Measurements from ENCODE around the gene MAPK1IP1L.
"Not testable (repeated sequence)": the region's sequence is repeated elsewhere in the genome, so short reads cannot be mapped to it uniquely, and the experiment has no call there.

The MAPK1IP1L gene

DNA sequence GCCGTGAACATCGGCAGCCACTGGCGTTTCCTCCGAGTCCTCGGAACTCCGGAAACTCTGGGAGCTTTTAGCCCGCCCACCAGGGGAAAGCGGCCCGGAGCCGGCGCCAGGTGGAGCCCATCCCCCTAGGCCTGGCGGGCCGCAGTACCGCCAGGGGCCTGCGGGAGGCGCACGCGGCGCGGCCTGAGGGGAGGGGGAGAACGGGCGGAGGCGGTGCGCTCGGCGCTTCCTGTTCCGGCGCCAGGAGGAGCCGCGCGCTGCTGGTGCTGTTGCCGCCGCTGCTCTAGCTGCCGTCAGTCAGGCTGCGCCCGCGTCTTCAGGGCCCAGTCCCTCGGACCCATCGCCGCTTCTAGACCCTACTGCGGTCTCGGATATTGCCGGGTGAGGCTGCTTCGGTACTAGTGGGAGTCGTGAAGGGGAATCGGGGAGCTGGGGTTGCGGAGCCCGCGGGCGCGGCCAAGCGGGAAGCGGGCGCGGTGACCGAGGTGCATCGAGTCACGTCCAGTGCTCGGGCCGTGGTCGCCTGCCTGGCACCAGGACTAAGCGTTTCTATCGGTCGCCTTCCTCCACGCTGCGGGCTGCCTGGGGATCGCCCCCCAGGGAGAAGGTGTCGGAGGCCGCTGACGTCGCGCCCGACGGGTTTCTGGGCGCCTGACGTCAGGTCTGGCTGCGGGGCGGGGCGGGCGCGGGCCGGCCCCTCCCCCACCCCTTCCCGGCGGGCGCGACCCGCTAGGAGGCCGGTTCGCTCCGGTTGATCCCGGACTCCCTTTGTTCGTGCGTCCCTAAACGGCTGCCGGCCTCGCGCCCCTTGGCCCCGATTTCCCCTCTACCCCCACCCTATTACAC lies at the start of gene MAPK1IP1L:
Gene MAPK1IP1L (plus strand): TSS at position 225 of the 846 bp plus-strand sequence. CDS start 10,037 bp downstream, outside the sequence.
- peak; percentile 85 to 88 for DNase-seq

DNA sequence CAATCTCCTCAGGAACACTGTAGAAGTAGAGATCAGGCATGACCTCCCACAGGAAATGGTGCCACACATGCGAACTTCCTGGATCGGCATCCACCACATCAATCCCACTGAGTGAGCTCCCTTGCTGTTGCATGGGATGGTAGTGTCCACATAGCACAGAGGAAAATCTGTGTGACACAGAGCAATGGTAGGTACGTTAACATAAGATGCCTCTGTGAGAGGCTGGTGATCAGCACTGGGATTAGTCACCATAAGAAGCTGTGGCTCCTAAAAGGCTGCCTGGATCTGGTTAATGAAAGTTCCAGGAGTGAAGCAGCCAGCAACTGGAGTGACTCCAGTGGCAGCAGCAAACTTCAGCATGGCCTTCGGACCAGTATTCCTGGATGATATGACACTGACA lies 46.4 kb upstream of the MAPK1IP1L start:
- DNase-seq, result no peak

DNA sequence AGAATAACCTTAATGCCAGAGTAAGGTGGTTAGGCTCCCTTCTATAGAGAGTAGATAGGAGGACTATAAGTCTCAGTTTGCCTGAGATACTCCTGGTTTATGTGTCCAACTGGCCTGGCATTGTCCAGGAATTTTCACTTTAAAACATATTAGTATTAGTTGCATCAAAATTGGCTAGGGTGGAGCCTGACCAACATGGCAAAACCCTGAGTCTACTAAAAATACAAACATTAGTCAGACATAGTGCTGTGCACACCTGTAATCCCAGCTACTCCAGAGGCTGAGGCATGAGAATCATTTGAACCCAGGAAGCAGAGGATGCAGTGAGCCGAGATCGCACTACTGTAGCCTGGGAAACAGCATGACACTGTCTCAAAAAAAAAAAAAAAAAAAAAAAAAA lies 36.4 kb upstream of the MAPK1IP1L start:
- DNase-seq, result no peak

DNA sequence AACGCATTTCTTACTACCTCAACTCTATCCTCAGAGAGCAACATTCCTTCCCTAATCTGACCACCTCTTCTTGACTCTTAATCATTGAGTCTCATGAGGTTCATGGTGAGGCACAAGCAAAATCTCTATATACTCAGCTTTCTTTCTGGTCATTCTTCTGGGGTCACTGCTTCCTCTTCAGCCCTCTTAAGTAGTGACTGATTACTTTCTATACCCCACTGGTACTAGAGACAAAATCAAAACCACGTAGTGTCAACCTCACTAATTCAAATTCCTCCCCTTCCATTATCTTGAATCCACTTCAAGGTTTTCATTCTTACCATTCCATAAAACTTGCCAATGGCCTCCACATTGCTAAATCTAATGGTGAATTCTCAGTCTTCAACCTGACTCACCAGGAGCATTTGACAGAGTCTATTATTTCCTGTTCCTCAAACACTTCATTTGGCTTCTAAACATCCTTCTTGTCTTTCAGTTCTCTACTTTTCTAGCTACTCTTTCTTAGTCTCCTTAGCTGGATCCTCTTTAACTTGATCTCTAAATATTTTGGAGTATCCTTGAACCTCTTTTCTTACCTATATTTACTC lies 31.4 kb upstream of the MAPK1IP1L start:
- DNase-seq, result no peak

DNA sequence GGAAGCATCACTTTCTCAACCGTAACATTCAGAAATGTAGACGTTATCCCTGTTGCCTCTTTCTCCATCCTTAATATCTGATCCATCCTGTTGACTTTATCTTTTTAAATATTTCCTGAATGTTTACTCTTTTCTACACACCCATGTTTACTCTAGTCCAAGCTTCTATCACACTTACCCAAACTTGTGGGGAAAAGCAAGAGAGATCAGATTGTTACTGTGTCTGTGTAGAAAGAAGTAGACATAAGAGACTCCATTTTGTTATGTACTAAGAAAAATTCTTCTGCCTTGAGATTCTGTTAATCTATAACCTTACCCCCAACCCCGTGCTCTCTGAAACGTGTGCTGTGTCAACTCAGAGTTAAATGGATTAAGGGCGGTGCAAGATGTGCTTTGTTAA lies 27.1 kb upstream of the MAPK1IP1L start:
- not testable (repeated sequence) for DNase-seq

DNA sequence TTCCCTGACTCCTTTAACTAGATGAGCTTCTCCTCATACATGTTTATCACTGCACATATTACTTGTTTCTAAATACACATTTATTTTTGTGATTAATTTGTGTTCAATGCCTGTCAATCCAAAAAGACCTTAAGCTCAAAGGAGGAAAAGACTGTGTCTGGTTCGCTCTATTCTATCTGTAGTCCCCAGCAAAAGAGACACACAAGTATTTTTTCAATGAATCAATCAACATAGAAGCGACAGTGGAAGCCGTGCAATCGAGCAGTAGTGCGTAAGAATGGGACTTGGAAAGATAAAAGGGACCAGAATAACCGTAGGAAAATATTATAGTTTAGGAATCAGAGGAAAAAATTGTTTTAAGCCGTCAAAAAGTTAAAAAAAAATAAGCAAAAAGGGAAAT lies 25.5 kb upstream of the MAPK1IP1L start:
- no peak for DNase-seq

DNA sequence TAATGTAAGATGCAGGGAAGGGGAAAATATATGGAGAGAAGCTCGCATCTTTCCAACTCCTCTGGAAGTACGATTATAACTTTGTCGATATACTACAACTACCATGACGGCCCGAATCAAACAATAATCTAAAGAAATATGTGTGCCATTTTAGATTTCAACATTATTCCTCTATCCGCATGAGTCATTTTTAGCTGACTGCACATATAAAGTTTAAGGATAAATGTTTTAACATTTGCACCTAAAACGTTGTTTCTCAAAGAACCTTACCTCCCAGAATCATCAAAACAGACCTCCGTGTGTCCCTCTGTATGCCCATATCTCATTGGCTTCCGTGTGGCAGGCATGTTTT lies 25.0 kb upstream of the MAPK1IP1L start:
- no peak for DNase-seq

DNA sequence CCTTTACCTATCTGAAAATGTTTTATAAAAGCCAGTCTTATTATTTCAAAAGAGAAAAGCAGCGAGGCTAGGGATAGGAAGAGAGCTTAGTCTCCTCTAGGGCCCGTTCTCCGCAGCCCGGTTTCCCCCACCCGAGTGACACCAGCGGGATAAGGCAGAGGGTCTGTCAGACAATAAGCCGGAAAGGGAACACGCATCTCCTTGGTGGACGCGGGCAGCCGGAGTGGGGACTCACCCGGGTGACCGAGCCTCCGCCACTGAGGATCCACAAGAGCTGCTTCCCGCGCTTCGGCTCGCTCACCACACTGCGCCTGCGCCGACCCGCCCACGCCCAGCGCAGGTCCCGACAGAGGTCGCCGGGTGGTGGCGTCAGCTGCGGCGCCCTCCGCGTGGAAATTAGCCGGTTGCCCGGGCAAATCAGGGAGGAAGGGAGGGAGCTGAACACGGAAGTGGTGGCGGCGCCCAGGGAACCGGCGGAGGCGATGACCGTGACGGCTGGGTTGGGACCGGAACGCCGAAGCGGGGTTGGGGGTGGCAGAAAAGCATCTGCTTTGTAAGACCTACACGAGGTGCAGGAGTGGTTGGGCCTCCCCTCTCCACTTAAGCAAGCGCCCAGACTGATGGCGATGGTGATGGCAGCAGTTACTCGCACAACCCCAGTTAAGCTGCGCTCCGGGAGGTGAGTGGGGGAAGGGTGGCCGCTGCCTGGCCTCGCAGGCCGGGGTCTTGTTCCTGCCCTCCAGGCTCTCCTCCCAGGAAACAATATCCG lies 24.5 kb upstream of the MAPK1IP1L start, which contains the start of the genes SOCS4 and WDHD1:
Gene SOCS4 (plus strand): TSS at position 444 of the 769 bp plus-strand sequence. CDS start 15,806 bp downstream, outside the sequence.
Gene WDHD1 (minus strand): TSS at position 307 of the 769 bp plus-strand sequence. CDS start 312 bp downstream, outside the sequence.
- peak; percentile 88 to 95 for DNase-seq

DNA sequence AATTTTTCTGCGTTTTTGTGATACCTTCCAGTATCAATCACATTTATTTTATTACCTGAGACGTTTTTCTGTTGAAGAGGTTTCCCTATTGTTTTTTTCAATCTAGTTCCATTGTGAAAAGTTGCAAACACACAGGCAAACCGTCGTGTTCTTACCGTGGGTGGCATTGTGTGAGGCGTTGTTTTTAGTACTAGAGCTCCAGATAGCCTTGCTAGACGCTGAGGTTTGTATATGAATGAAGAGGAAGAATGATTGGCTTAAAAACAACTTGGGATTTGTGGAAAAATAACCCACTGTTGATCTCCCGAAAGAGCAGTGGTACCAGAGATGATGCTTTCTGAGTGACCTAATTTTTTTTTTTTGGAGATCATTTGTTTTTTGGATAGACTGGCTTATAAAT lies 23.4 kb upstream of the MAPK1IP1L start:
- no peak for DNase-seq

DNA sequence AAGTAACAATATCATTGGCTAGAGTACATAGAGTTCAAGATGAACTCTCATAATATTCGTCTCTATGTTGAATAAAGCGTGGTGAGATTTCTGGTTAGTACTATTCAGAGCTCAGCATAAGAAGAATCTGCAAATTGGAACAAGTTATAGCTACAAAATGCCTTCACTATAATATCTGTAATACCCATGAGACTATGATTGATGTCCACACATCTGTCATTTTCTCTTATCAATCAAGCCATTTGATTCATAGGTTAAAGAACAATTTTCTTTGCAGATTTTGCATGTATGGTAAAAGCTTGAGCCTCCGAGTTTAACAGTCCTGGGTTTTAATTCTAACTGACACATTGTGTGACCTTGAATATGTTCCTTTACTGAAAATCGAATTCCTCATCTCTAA lies 23.0 kb upstream of the MAPK1IP1L start:
- DNase-seq, result no peak

DNA sequence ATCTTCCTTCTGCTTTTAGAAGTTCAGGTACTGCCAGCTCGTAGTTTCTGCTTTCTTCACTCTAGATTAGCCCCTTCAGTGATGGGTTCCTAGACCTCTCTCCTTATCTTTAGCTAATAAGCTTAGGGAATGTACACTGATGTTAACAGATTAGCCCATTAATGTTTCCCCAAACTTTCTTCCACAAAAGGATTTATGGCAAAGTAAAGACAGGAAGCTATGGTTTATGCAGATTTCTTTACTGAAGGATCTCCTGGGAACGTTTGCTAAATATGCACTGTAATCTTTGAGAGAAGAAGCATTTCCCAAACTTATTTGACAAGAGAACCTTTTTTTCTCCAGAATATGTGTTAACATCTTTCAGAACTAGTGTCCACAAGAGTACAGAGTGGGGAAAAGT lies 20.3 kb upstream of the MAPK1IP1L start:
- DNase-seq, result no peak

DNA sequence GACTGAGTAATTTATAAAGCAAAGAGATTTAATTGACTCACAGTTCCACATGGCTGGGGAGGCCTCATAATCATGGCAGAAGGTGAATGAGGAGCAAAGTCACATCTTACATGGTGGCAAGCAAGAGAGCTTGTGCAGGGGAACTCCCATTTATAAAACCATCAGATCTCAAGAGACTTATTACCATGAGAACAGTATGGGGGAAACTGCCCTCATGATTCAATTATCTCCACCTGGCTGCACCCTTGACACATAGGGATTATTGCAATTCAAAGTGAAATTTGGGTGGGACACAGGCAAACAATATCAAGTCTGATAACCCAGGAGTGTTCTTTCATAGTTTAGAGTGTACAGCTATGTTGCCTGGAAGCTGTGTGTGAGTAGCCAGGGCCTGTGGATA lies 13.5 kb upstream of the MAPK1IP1L start:
- DNase-seq, result not testable (repeated sequence)

DNA sequence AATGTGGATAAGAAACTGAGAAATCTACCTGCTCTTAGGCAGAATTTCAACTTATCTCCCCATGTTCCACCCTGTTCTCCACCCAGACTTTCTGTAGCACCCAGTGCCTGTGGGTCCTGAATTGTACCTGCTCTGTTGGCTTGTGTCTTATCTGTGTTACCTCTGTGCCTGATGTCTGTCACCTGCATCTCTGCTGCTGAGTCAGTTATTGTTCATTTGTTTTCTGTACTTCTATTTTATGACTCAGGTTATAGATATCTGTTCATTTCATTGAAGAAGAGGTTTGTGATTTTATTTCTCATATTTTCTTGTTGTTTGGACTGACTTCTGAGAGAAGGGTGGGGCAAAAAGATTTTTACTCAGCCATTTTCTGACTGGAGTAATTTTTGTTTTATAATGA lies 12.7 kb upstream of the MAPK1IP1L start:
- DNase-seq, result no peak

DNA sequence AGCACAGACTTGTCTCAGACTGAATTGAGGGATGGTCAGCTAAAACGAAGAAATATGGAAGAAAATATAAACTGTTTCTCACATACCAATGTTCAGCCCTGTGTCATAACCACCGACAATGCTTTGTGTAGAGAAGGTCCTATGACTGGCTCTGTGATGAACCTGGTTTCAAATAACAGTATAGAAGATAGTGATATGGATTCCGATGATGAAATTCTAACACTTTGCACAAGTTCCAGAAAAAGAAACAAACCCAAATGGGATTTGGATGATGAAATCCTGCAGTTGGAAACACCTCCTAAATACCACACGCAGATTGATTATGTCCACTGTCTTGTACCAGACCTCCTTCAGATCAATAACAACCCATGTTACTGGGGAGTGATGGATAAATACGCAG lies 7.9 kb upstream of the MAPK1IP1L start:
- DNase-seq, result no peak

DNA sequence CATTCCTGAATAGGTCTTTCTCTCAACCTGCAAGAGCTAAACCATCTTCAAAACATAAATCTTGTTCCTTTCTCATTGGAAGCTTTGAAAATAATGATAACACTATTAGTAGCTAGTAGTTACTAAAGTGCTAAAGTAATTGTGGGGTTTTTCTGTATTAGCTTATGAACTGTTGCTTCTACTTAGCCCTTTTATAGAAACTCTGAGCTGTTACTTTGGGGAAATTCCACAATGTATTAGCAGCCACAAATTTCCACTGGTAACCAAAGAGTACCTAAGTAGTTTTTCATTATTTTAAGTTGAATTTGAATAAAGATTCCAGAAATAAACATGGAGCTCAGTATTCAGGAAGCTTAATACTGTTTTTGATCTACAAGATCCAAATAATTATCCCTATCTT lies 6.4 kb upstream of the MAPK1IP1L start:
- no peak for DNase-seq

DNA sequence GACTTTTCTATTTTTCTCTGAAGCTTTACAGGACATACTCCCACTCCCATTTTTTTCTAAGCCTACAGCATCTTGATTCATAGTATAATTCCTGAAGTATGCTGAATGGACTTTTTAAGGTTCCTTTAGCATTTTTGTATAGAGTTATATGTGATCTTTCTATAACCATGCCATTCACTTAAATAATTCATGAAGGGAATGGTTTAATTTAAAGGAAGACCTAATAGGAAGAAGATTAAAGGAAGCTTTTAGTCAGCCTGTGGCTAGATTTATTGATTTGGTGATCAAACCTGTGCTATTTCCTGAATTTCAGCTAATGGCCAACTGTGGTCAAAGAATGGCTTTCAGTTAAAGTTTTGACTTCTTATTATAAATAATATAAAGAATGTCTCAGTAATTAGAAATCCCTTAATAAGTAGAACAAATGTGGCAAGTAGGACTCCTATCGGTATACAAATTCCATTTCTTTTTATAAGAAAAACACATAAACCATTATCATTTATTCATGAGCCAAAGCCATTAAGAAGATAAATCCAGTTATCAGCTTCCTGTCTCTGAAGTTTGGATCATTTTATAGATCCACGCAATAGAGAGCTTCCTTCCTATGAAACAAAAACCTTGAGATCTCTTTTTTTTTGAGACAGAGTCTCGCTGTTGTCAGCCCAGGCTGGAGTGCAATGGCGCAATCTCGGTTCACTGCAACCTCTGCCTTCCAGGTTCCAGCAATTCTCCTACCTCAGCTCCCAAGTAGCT lies 4.0 kb upstream of the MAPK1IP1L start:
- no peak for DNase-seq

DNA sequence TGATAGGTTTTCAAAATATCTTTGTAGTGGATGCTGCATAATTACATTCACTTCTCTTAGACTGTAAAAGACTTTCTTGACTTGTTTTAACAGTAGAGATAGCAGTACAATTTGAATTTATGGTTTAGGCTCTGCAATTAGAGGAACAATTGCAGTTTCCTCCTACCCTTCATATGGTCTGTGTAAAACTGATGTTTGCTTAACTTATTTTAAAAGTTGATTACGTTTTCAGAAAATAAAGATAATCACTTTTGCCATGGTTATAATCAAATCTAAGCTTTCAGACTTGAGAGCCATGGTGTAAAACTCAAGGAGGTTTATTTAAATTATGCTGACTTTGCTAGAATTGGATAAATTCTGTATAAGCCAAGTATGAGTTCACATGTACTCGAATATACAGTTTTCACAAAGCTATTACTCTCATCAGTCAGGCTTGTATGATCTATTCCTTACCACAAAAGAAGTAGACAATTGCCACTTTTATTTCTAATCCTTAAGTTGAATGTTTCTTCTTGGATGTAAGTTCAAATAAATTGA lies 2.5 kb upstream of the MAPK1IP1L start:
- DNase-seq, result no peak

DNA sequence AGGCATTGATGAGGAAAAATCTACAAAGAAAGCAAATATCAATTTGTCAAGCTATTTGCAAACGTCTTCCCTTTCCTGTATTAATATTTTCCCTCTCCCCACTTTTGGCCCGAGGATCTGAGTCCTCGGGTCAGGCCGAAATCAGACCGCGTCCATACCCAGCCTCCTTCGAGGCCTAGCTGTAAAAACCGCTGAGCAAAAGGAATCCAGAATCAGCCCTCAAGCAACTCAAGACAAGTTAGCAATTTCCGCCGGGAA lies 353 bp upstream of the MAPK1IP1L start:
- DNase-seq, result no peak

DNA sequence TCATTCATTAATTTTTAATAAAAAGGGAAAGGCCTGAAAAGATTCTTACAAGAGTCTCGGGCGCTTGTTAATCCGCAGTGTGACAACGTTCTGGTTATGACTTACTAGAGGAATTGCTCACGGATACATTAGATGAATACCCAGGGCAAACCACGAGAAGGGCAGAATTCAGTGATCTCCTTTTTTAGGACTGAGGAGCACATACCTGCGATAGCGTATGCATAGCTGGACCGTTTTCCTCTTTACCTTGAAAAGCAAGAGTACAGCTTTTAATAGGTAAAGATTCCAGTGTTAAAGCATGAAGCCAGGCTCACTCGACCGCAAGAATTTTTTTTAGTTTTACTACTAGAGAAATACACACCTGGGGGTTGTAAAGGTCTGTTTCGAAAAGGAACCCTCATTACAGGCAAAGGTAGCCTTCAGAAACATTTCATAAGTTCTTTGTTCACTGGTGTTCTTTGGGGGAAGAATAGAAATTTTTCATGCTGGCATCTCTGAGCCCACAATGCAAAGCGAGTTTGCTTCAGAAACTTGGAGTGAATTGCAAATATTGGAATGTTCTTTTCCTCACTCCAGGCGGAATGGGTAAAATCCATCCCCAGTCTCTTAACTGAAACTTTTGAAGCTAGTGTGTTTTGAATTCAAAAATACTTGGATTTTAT lies 953 bp downstream of the MAPK1IP1L start:
- peak in 1 of 2 donors; percentile 43 for DNase-seq

DNA sequence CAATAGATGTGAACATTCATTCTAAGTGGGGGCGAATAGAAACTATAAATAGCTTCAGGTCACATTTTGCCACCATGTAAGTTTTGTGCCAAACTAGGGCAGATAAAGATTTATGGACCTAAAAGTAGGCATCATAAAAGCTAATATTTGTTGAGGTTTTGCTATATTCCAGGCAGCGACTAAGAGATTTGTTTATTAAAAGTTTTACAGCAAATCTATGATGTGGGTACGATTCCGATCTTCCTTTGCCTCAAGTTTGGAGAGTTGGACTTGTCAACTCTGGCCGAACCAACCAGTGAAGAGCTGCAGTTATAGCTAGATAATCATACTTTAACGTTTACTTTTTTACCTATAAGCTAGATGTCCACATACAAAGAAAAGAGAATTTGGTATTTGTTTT lies 1.6 kb downstream of the MAPK1IP1L start:
- no peak for DNase-seq

DNA sequence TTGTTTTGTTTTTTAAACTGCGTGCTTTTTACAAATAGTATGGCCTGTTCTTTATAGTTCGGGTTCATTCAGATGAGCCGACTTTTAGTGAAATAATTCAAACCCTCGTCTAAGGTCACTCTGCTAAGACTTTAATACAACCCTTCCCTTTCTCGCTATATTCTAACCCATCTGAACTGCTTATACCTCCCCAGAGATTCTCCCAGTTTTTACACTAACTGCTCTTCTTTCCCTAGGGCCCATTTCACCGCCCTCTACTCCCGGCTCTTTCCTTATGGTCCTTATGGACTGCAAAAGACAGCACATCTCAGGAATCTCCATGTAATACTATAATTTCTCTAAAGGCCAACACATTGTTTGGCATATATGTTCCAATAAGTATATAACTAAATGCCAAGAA lies 2.1 kb downstream of the MAPK1IP1L start:
- no peak for DNase-seq

DNA sequence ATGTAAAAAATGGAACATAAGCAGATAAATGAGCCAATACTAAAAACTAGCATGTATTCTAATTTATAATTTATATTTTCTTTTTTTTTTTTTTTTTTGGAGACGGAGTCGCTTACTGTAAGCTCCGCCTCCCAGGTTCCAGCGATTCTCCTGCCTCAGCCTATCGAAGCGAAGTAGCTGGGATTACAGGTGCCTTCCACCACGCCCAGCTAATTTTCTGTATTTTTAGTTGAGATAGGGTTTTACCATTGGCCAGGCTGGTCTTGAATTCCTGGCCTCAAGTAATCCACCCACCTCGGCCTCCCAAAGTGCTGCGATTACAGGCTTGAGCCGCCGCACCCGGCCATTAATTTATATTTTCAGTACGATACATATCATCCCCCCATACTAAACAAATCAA lies 2.7 kb downstream of the MAPK1IP1L start:
- DNase-seq, result no peak
